HS-5 (cell line): ENCODE results near the gene FAM107A.
"Not testable (repeated sequence)": the region's sequence is repeated elsewhere in the genome, so short reads cannot be mapped to it uniquely, and the experiment has no call there.

Source experiments
- DNase-seq: peaks from one replicate; pipeline ENCODE4 v3.0.0-alpha.2; 2012; ENCODE audit warnings: low read depth

Gene FAM107A

DNA sequence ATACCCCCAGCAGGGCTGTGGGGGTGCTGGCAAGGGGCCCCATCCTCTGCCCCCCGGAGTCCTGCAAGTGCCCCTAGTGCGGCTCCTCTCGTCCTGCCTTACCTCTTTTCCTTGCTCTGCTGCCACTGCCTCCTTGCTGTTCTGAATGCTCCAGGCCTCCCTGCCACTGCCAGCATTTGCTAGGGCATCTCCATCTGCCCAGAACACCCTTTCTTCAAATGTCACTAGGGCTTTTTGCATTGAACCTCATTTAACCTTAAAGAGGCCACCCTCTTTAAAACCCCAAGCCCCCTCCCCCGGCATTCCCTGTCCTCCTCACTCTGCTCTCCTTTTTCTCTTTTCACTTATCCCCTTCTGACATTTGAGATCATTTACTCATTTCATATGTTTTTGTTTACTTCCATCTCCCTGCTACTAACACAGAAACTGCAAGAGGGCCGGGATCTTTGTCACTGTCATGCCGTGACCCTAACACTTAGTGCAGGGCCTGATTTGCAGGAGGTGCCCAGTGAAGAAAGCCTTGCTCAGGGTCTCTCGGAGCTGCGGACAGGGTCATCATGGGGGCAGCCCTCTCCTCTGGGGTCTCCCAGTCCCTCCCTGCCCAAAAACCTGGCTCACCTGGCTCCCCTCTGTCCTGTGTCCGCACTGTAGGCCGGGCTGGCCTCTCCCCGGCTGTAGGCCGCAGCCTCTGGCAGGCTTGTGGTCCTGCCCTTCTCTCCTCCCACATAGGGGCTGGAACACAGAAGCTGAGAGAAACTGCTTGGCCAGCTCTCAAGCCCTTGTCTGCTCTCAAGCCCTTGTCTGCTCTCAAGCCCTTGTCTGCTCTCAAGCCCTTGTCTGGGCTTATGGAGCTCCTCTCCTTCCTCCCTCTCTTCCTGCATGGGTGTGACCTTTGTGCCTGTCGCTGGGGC, 40.4 kb downstream of the FAM107A start, which contains the start of gene ACOX2:
ACOX2 (minus strand) TSS at position 690 of the 911 bp plus-strand sequence. CDS start 2,084 bp downstream, outside the sequence.
- no peak for DNase-seq

GRCh38 chr3:58535531-58536500, 41.4 kb downstream of the FAM107A start:
- no peak for DNase-seq

- DNase-seq, result no peak
Measured at GRCh38 chr3:58534592-58535494, 42.3 kb downstream of the FAM107A start.

- peak; percentile 49 for DNase-seq
Measured at GRCh38 chr3:58532794-58533220, 44.4 kb downstream of the FAM107A start.

GRCh38 chr3:58531956-58532355, 45.2 kb downstream of the FAM107A start:
- DNase-seq, result no peak

DNA sequence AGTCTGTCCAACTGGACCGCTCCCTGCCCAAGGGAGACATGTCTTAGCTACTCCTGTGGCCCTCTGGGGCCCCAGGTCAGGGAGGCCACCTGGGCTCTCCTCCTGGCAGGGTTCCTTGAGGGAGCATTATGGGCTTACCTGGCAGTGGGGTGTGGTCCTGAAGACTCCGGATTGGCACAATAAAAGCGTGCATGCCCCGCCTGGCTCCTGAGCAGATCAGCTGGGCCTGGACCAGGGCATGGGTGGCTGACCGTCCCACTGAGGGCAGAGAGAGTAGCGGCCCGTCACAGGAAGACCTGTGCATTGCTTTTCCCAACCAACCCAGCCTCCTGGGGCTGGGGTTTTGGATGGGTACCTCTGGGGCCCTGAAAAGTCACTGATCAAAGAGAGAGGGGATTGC, 45.6 kb downstream of the FAM107A start:
- DNase-seq, result no peak

GRCh38 chr3:58530354-58530865, 46.8 kb downstream of the FAM107A start:
- no peak for DNase-seq

DNA sequence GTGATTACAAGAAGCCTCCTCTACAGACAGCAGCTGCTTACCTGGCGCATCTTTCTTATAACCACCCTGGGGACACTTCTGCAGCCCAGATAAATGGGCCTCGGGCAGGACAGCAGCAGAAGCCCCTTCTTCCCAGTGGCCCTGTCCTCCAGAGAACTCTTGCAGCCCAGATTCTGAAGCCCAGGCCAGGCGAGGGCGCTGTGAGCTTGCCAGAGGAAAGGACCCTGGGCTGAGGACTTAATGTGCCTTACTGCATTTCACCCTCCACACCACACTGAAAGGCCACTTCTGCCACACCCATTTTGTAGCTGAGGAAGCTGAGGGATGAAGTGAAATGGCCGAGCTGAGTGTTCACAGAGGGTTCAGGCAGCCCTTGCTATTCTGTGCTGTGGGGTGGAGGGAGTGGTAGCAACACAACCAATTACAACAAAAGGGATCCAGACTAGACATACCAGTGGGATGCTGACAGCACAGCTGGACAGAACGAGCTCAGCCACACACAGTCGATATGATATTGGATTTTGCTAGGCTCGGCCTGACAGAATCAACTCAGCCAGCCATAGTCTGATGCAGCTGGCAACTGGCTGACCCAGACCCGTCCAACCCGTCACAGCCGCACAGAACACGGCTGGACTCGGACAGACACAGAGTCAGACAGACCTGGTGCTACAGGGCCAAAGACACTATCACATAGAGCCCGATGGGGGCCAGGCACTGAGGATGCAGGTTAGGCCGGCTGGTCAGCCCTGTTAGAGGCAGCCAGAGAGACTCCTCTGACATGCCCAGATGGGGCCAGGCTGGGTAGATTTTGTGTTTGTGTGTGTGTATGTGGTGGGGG, 47.5 kb downstream of the FAM107A start:
- no peak for DNase-seq

- no peak for DNase-seq
Measured at GRCh38 chr3:58528629-58529028, 48.6 kb downstream of the FAM107A start.

DNA sequence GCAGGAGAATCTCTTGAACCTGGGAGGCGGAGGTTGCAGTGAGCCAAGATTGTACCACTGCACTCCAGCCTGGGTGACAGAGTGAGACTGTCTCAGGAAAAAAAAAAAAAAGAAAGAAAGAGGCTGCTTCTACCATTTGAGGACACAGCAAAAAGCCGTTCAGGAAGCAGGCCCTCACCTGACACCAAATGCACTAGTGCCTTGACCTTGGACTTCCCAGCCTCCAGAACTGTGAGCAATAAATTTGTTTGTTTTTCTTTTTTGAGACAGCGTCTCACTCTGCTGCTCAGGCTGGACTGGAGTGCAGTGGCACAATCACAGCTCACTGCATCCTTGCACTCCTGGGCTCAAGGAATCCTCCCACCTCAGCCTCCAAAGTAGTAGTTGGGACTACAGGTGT, 49.8 kb downstream of the FAM107A start:
- not testable (repeated sequence) for DNase-seq

GRCh38 chr3:58526515-58526957, 50.7 kb downstream of the FAM107A start:
- peak; percentile 75 for DNase-seq

- no peak for DNase-seq
Measured at GRCh38 chr3:58524326-58524888, 52.8 kb downstream of the FAM107A start.

DNA sequence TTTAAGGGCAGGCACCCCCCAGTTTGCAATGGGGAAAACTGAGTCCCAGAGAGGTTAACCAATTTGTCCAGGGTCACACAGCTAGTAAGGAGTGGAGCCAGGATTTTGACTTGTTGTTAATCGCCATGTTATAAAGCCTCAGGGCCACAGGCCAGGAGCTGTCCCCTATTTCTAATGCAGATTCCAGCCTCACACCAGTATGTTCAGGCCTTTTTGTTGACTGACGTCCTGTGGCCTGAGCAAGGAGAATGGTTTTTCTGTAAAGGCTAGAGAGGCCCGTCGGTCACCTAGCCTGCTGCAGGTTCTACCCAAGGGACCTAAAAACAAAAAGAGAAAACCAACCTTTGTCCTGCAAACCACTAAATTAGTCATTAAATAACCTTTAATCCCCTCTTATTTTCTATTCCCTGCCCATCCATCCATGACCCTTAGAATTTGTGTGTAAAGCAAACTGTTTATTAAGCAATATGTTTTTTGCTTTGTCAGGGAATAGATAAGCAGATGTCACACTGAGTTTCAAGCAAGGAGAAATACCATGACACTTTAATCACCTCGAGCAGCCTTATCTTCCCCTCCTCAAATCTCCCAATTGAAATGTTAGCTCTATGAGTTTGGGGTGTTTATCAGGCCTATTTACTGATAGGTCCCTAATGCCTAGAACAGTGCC, 54.3 kb downstream of the FAM107A start:
- no peak for DNase-seq

- no peak for DNase-seq
Measured at GRCh38 chr3:58521917-58522631, 55.1 kb downstream of the FAM107A start.

DNA sequence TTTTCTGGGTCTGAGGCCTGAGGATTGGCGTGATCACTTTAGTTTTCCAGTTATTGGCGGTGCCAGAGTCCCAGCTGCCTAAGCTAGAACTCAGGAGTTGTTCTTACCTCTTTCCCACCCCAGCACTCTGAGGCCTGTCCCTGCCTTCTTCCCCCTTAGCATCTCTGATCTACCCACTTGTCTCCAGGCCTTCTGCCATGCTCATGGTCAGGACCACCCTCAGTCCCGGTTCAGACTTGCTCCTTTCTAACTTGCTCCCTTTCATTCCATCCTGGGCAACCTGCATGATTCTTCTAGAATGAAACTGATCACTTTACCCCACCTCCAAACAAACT, 55.9 kb downstream of the FAM107A start:
- DNase-seq, result no peak

- no peak for DNase-seq
Measured at GRCh38 chr3:58520403-58521335, 56.5 kb downstream of the FAM107A start.

DNA sequence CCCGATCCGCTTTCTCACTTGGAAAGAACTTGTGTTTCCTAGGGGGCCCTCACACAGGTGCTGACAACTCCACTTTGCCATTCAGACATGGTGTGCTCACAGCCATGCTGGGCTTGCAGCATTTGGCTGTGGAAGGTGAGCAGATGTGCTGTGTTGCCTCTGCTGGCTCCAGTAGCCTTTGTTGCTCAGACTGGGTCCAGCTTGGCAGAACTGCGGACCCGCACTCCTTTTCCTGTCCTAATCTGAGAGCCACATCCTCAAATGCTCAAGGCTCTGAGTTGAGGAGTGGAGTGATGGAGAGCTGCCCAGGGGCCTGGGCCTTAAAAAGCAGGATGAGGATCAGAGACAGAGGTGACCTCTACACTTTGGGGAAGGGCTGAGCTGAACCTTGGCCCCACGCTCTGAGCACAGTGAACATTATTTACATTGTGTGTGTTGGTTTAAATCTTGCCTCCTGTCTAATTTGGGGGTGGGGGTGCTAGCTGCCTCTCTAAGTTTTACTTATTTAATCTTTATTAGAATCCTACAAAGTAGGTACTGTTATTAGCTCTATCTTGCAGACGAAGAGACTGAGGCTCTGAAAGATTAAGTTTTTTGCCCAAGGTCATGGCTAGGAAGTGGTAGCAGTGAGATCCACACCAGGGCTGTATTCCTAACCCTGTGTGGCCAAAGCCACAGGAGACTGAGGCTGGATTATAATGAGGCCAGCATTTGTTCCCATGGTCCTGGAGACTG, 57.4 kb downstream of the FAM107A start:
- DNase-seq, result no peak
